Thyroid gland (tissue), 4 donors: ENCODE data around the gene CBS. TPM values are rescaled to one million over a fixed set of nuclear protein-coding genes. Genes with fewer than 3 reads are reported as not detected.
"Not testable (repeated sequence)": the region's sequence is repeated elsewhere in the genome, so short reads cannot be mapped to it uniquely, and the experiment has no call there.

Experiments
- DNase-seq, 2 donors: peaks; one replicate each; pipeline ENCODE4 v3.0.0-alpha.2; 2019
- H3K27ac ChIP-seq, 3 donors: fragments of 200-600 bp; sonication (generic); 1 replicate in 2 of 3; 2 replicates in 1 of 3; pipeline ENCODE4 v1.5.1; 2016 to 2019; ENCODE audit warnings: mild to moderate bottlenecking in 1 of 3, moderate library complexity in 1 of 3
- H3K27me3 ChIP-seq: fragments of 200-600 bp; sonication (generic); one replicate; pipeline ENCODE4 v1.5.1; 2019
- H3K36me3 ChIP-seq, 2 donors: fragments of 200-600 bp; sonication (generic); one replicate each; pipeline ENCODE4 v1.5.1; 2016 to 2019
- H3K4me1 ChIP-seq, 2 donors: fragments of 200-600 bp; sonication (generic); one replicate each; pipeline ENCODE4 v1.5.1; 2017 to 2019
- H3K4me3 ChIP-seq, 3 donors: fragments of 200-600 bp; sonication (generic); replicated peaks in 1 of 3; 1 replicate in 2 of 3; 2 replicates in 1 of 3; pipeline ENCODE4 v1.5.1; 2016; ENCODE audit warnings: mild to moderate bottlenecking in 1 of 3
- H3K9me3 ChIP-seq: fragments of 200-600 bp; sonication (generic); one replicate; pipeline ENCODE4 v1.5.1; 2017
- WGBS, 2 donors: methylation state at CpG; one replicate each; pipeline ENCODE4 v1.1.5; 2017; 5-methylcytosine and 5-hydroxymethylcytosine counted together
- intact Hi-C: fragments of 100-400 bp; cut with DNase I; formaldehyde crosslinking; loops from one replicate; pipeline ENCODE4 v1.15.1; 2023
- total RNA-seq, 4 donors: library from RNA; depleted of rRNA; stranded (reverse); fragments of >200 nt; gene quantifications; one replicate each; pipeline ENCODE4 v1.2.3, GENCODE V29; 2016

Gene CBS
- 100 to 1,000 TPM in 1 of 4 donors, 10 to 100 TPM in 3; 32.8 to 212 (median 51.3) TPM for total RNA-seq

DNA sequence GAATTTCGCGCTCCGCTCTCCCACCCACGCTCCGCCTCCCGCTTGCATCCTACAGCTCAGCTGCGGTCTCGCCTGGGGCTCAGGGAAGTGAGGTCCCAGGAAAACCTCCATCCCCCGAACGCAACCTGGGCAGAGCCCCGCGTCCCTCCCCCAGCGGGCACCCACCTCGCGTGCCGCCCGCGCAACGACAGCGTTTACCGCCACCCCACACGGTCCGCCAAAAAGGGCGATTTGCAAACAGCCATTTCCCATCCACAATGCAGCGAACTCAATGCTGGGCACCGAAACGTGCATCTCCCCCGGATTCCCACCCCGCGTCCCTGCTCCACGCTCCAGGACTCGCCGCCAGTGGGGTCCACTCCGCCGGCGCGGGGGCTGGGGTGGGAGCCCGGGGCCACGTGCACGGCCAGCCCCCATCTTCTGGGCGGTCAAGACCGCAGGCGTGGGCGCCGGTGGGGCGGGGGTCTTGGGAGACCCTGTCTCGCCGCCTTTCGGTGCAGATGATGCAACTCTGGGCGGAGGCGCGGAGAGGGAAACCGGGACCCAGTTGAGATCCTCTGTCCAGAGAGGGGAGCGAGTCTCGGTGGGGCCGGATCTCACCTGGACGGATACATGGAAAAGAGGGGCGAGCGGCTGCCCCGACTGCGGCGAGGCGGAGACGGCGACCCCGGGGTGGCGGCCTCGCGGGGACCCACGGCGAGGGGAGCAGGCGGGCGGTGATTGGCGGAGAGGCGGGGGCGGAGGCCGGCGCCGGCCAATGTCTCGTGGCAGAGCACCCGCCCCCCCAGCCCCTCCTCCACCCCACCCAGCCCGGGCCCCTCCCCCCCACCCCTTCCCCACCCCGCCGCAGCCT lies at the start of gene CBS:
TSS of gene CBS (minus strand) at position 666 of the 853 bp plus-strand sequence. CDS start 3,642 bp downstream, outside the sequence.
- DNase-seq, intact Hi-C loops, H3K36me3 ChIP-seq, H3K27ac ChIP-seq, H3K4me1 ChIP-seq, H3K4me3 ChIP-seq, H3K27me3 ChIP-seq, H3K9me3 ChIP-seq: not testable (repeated sequence)
- WGBS, 2 donors: no CpG with 5 or more reads among the region's 84 CpGs

DNA sequence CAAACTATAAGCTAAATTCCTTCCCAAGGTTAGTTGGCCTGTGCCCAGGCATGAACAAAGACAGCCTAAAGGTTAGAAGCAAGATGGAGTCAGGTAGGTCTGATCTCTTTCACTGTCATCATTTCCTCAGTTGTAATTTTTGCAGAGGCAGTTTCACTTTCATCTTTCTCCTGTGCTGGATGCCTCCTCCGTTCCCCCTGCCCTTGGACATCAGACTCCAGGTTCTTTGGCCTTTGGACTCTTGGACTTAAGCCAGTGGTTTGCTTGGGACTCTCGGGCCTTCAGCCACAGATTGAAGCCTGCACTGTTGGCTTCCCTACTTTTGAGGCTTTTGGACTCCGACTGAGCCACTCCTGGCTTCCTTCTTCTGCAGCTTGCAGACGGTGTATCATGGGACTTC lies 40.3 kb upstream of the CBS start:
- H3K27ac ChIP-seq, H3K4me1 ChIP-seq, H3K36me3 ChIP-seq, H3K27me3 ChIP-seq, H3K4me3 ChIP-seq, DNase-seq, intact Hi-C loops, H3K9me3 ChIP-seq: not testable (repeated sequence)
- WGBS, 2 donors: no CpG with 5 or more reads among the region's 4 CpGs

DNA sequence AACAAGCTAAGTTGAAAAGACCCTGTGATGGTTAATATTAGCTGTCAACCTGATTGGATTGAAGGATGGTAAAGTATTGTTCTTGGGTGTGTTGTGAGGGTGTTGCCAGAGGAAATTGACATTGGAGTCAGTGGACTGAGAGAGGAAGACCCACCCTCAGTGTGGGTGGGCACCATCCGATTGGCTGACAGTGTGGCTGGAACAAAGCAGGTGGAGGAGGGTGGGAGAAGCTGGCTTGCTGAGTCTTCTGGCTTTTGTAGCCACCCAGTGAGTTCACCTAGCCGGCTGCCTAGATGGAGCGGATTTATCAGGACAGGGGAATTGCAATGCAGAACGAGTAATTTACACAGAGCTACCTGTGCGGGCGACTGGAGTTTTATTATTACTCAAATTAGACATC lies 38.8 kb upstream of the CBS start:
- DNase-seq, H3K4me3 ChIP-seq, H3K27ac ChIP-seq, H3K36me3 ChIP-seq, H3K27me3 ChIP-seq, intact Hi-C loops, H3K9me3 ChIP-seq, H3K4me1 ChIP-seq: not testable (repeated sequence)
- WGBS, 2 donors: 90% methylated on average over 5 of the region's 6 CpGs; no CpG with 5 or more reads in 1 of the 2 donors

DNA sequence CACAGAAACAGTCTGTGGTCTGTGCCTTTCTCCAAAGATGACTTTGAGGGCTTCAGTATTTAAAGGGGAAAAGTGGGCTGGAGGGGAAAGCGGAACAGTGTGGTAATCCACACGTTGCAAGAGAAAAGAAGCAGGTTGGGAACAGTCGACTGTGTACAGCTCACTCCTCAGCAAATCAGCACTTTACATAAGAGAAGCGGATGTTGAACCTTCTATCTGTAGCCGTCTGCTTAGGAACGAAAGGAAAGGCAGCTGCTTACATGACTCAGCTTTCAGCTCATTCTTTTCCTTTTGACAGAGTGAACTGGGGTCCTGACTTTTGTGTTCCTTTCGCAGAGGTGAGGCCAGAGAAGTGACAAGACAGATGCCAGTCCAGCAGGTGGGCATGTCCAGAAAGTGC lies 33.4 kb upstream of the CBS start:
- intact Hi-C loops: not testable (repeated sequence)

DNA sequence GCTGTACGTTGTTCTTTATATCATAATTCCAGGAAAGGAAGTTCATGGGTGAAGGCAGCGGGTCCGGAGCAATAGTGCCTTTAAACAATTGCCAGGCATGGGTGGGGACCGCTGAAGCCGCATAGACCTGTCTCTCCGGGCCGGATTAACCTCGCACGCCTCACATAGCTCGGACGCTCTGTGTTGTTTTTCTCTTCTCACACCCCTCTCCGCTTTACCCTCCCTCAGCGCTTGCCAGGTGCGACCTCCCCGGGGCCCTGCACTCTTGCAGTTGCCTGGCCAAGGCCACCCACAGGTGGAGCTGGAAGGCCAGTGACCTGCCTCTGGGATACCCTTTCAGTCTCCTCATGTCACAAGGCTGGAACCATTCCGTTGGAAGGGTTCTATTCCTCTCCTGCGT lies 32.5 kb upstream of the CBS start:
- H3K9me3 ChIP-seq, H3K27ac ChIP-seq, DNase-seq, H3K27me3 ChIP-seq, H3K4me1 ChIP-seq, intact Hi-C loops, H3K4me3 ChIP-seq, H3K36me3 ChIP-seq: not testable (repeated sequence)
- no CpG with 5 or more reads among the region's 17 CpGs for WGBS, 2 donors

More for the DNA sequence above, 33.4 kb upstream of the CBS start:
- not testable (repeated sequence) for H3K27ac ChIP-seq, H3K9me3 ChIP-seq, H3K36me3 ChIP-seq, H3K4me1 ChIP-seq, DNase-seq, H3K4me3 ChIP-seq, H3K27me3 ChIP-seq
- WGBS, 2 donors: no CpG with 5 or more reads among the region's 7 CpGs

DNA sequence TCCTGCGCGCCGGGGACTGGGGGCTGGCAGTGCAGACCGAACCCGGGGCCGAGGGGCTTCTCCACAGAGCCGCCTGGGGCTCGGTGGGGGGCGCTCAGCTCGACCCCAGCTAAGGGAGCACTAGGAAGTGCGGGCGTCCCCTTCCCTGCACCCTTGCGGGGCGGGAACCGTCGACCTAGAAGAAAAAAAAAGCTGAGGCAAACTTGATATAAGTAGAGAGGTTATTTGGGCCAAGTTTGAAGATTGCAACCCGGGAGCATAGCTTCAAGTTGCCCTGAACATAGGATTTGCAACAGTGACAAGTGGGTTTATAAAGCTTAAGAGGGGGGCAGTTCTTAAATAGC lies 32.1 kb upstream of the CBS start:
- H3K27me3 ChIP-seq, H3K4me3 ChIP-seq, DNase-seq, H3K27ac ChIP-seq, intact Hi-C loops, H3K9me3 ChIP-seq, H3K36me3 ChIP-seq, H3K4me1 ChIP-seq: not testable (repeated sequence)
- no CpG with 5 or more reads among the region's 17 CpGs for WGBS, 2 donors

DNA sequence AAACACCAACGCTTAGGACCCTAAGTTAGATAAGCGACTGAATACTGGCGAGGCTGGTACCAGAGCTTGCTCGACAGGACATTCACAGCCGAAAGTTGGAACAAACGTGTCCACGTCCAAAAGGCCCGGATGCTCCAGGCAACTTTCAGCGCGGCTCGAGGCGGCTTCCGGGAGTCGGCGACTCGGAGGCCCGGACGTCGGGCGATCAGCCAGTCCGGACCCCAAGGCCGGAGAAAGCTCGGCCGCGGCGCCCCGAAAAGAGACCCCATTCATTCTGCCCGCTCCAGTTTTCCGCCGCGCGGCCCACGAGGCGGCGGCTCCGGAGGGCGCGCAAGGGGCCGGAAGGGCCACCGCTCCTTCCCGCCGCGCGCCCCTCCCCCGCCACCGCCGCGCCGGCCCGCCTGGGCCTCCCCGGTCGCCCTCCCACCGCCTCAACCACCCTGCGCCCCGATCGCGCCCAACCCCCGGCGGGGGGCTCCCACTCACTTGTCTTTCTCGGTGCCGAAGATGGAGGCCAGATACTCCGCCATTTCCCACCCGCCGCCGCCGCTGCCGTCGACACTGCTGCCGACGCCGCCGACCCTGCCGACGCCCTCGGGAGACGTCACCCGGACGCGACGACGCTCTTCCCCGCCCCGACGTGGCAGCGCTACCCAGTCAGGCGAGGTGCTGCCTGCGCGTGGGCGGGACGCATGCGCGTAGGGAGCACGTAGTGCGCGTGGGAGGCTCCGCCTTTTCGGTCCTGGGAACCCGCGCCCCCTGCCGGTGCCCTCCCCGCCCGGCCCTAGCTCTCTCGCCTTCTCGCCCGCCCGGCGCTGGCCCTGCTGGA lies 31.5 kb upstream of the CBS start, which contains the start of gene U2AF1:
TSS of gene U2AF1 (minus strand) at position 606 of the 829 bp plus-strand sequence. CDS start at position 530, 76 bp downstream.
- Histone ChIP-seq H3K27ac (peak within 1 kb of the TSS in 1 of 3 donors; percentile 65), H3K4me3 (peak within 1 kb of the TSS in 1 of 3 donors; percentile 27)
- intact Hi-C loops, H3K27me3 ChIP-seq, H3K4me1 ChIP-seq, H3K36me3 ChIP-seq, H3K9me3 ChIP-seq: not testable (repeated sequence)
- WGBS, 2 donors: no CpG with 5 or more reads among the region's 107 CpGs
- DNase-seq: peak in 1 of 2 donors; percentile 75

DNA sequence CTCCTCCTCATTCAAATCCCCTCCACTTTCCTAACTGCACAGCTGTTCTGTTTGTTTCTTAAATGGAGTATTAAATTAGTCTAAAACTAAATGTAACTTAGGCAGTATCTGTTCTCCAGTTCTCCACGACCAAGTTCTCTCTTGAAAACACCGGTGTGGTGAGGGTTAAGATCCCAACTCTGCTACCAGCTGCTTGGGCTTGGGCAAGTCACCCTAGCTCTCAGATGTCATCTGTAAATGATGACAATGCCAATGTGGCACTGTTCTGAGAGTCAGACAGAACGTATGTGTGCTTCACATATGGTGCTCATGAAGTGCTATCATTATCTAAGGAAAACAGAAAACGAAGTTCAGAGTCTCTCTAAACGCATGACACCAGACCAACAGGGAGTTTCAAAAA lies 29.0 kb upstream of the CBS start:
- DNase-seq, H3K27me3 ChIP-seq, H3K4me3 ChIP-seq, H3K27ac ChIP-seq, H3K9me3 ChIP-seq, H3K36me3 ChIP-seq, intact Hi-C loops, H3K4me1 ChIP-seq: not testable (repeated sequence)
- 57 to 80% methylated on average over 2 of the region's 5 CpGs for WGBS, 2 donors

DNA sequence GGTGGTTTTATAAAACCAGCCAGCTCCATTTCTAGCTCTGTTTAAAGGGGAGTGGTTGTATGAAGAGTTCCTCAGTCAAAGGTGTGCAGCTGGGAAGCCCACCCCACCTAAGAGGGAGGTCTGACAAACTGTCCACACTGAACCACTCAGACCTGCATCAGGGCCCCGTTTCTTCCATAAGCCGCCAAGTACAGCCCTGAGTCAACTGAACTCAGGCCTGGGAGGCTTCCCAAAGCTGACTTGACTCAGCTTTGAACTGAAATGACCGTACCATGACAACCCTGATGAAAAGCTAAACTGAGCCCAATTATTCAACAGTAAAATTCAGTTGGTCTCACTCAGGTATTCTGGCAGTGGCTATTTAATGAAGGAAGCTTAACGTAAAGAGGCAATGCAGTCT lies 26.6 kb upstream of the CBS start:
- H3K4me1 ChIP-seq, H3K27me3 ChIP-seq, H3K36me3 ChIP-seq, DNase-seq, H3K9me3 ChIP-seq, H3K4me3 ChIP-seq, intact Hi-C loops, H3K27ac ChIP-seq: not testable (repeated sequence)
- no CpG with 5 or more reads among the region's 4 CpGs for WGBS, 2 donors

DNA sequence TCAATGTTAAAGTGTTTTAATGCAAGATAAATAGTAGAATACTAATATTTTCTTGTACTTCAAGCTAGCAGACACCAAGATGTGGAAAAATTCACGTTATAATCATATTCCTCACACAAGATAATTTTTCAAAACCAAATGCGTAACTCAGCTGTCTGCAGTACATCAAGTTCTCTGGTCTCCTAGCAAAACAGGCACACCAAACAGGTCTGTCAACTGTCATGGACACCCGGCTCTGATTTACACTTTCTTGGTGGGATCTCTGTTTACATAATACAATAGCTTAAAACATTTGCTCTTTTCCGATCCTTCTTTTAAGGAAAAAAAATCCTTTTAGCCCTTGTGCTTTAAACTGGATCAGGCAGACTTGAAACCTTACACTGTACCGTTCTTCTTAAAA lies 26.0 kb upstream of the CBS start:
- H3K36me3 ChIP-seq, intact Hi-C loops, DNase-seq, H3K27ac ChIP-seq, H3K27me3 ChIP-seq, H3K4me1 ChIP-seq, H3K4me3 ChIP-seq, H3K9me3 ChIP-seq: not testable (repeated sequence)
- no CpG with 5 or more reads among the region's 5 CpGs for WGBS, 2 donors

DNA sequence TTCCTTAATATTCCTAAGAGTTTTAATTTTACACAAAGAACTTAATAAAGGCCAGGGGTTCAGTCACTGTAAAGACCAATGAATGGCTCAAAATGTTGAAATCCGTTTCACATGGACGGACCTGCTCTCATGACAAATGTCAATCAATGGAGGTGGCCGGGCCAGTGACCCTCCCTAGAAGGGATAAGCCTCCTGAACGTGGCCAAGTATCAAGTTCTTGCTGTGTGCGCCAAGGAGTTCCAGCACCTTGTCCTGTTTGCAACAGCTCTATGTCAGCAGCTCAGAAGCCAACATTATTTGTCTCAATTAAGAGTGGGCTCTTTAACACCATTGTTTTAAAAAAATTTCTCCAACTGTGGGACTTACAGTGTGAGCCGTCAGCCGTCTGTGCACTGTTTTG lies 25.4 kb upstream of the CBS start:
- H3K9me3 ChIP-seq, H3K27me3 ChIP-seq, DNase-seq, H3K4me3 ChIP-seq, H3K27ac ChIP-seq, H3K36me3 ChIP-seq, H3K4me1 ChIP-seq, intact Hi-C loops: not testable (repeated sequence)
- no CpG with 5 or more reads among the region's 7 CpGs for WGBS, 2 donors

DNA sequence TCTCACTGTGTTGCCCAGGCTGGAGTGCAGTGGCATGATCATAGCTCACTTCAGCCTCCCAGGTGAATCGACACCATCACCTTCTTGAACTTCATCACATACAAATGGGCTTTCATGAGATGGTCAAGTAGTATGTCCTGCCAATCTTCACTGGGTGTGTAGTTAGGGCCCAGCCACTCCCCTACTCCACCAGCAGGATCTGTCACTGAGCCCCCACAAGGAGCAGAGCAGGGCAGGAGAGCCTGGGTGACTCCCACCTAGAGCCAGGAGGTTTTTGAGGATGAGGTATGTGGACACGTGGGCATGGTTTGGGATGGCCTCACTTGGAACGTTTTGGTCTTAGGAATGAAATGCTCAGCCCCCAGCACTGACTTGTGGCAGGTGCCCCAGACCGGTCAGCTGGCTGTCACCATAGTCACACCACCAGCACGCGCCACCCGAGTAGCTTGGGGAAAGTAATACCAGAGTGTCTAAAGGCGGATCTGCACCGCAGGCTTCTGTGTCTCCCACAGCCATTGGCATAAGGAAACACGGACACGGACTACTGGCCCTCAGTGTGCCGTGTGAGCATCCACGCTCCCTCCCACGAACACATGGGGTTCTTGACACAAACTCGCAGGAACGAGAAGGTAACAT lies 16.5 kb upstream of the CBS start:
- DNase-seq, H3K27me3 ChIP-seq, H3K36me3 ChIP-seq, H3K9me3 ChIP-seq, H3K4me3 ChIP-seq, H3K27ac ChIP-seq, intact Hi-C loops, H3K4me1 ChIP-seq: not testable (repeated sequence)
- no CpG with 5 or more reads among the region's 16 CpGs for WGBS, 2 donors
